B cell (primary cell): Measurements from ENCODE around the gene OSM. TPM values are rescaled to one million over a fixed set of nuclear protein-coding genes. Genes with fewer than 3 reads are reported as not detected.

Experiments used
- ATAC-seq: fragments of 200-7000 bp; cut with Tn5 transposase; one replicate; pipeline ENCODE4 v1.10.0; 2021; ENCODE audit warnings: low read depth, mild to moderate bottlenecking, moderate number of reproducible peaks, moderate library complexity
- CTCF ChIA-PET: fragments of 350-600 bp; sonication (Branson Sonifier 250); formaldehyde crosslinking; loops from one replicate; lab custom pipeline; 2021; ENCODE audit warnings: antibody characterized with exemption, inconsistent platforms; lab: Charles Lee
- POLR2A ChIA-PET: fragments of 350-600 bp; sonication (Branson Sonifier 250); formaldehyde crosslinking; loops from one replicate; lab custom pipeline; 2021; ENCODE audit warnings: antibody characterized with exemption; lab: Charles Lee
- DNase-seq: peaks from one replicate; pipeline ENCODE4 v3.0.0; 2013
- H2AFZ ChIP-seq: 2 replicates; pipeline ENCODE4 v1.6.1; 2012; ENCODE audit warnings: mild to moderate bottlenecking, low read depth, low read length; ENCODE audit not compliant: insufficient read depth, poor library complexity, severe bottlenecking
- H3K27ac ChIP-seq, 2 donors: 1 replicate in 1 of 2; 2 replicates in 1 of 2; pipeline ENCODE4 v1.5.1; 2012 to 2013; ENCODE audit warnings: low read length in 2 of 2, mild to moderate bottlenecking in 2 of 2, moderate library complexity in 1 of 2
- H3K27me3 ChIP-seq, 4 experiments: fragments of 200-600 bp in 1 of 4; sonication (generic) in 1 of 4; replicated peaks in 1 of 4; 1 replicate in 2 of 4; 2 replicates in 2 of 4; pipeline versions ENCODE4 v1.6.1 to v1.7.0; 2013 to 2016; ENCODE audit warnings: low read length in 3 of 4, mild to moderate bottlenecking in 2 of 4, mixed read lengths in 1 of 4, moderate library complexity in 1 of 4; ENCODE audit not compliant: insufficient read depth in 4 of 4, control insufficient read depth in 3 of 4; ENCODE audit errors: control extremely low read depth in 1 of 4
- H3K36me3 ChIP-seq, 2 experiments: replicated peaks in 1 of 2; 1 replicate in 1 of 2; 2 replicates in 1 of 2; pipeline versions ENCODE4 v1.6.1 to v1.7.1; 2013; ENCODE audit warnings: low read length in 1 of 2; ENCODE audit not compliant: insufficient read depth in 2 of 2, control insufficient read depth in 1 of 2; ENCODE audit errors: control extremely low read depth in 1 of 2, extremely low read depth in 1 of 2
- H3K4me1 ChIP-seq, 2 donors: fragments of 200-600 bp in 1 of 2; sonication (generic) in 1 of 2; 1 replicate in 1 of 2; 2 replicates in 1 of 2; pipeline versions ENCODE4 v1.5.1 to v1.6.1; 2013 to 2017; ENCODE audit warnings: low read length in 2 of 2; ENCODE audit not compliant: control insufficient read depth in 2 of 2, insufficient read depth in 2 of 2
- H3K4me2 ChIP-seq: replicated peaks from 2 replicates; pipeline ENCODE3; 2012; ENCODE audit warnings: mild to moderate bottlenecking, low read depth, low read length; ENCODE audit not compliant: poor library complexity, severe bottlenecking
- H3K4me3 ChIP-seq, 5 experiments: fragments of 200-600 bp in 1 of 5; sonication (generic) in 1 of 5; 1 replicate in 3 of 5; 2 replicates in 2 of 5; pipeline versions ENCODE4 v1.5.1 to v1.7.0; 2011 to 2016; ENCODE audit warnings: low read length in 4 of 5, mild to moderate bottlenecking in 4 of 5, low read depth in 2 of 5, control low read depth in 1 of 5, moderate library complexity in 1 of 5; ENCODE audit not compliant: insufficient read depth in 1 of 5; ENCODE audit errors: control extremely low read depth in 1 of 5, extremely low read depth in 1 of 5
- H3K79me2 ChIP-seq: fragments of 200-600 bp; sonication (generic); one replicate; pipeline ENCODE4 v1.6.0; 2016; ENCODE audit warnings: low read length; ENCODE audit not compliant: control insufficient read depth, insufficient read depth
- H3K9ac ChIP-seq: fragments of 200-600 bp; sonication (generic); 2 replicates; pipeline ENCODE4 v1.6.1; 2017; ENCODE audit warnings: mild to moderate bottlenecking, low read length, moderate library complexity
- H3K9me3 ChIP-seq, 3 donors: one replicate each; pipeline versions ENCODE4 v1.6.1 to v1.7.1; 2013; ENCODE audit warnings: low read length in 2 of 3; ENCODE audit not compliant: control insufficient read depth in 2 of 3, insufficient read depth in 1 of 3; ENCODE audit errors: control extremely low read depth in 1 of 3
- H4K20me1 ChIP-seq: 2 replicates; pipeline ENCODE4 v1.6.0; 2012; ENCODE audit warnings: mild to moderate bottlenecking, low read length; ENCODE audit not compliant: insufficient read depth, control insufficient read depth, poor library complexity, severe bottlenecking
- H3K27ac Mint-ChIP-seq: one replicate; pipeline ENCODE4 v1.8.0; 2021; ENCODE audit warnings: mixed read lengths
- H3K27me3 Mint-ChIP-seq: one replicate; pipeline ENCODE4 v1.8.0; 2021; ENCODE audit warnings: mixed read lengths
- H3K4me1 Mint-ChIP-seq: one replicate; pipeline ENCODE4 v1.8.0; 2021; ENCODE audit warnings: mixed read lengths
- H3K4me3 Mint-ChIP-seq: one replicate; pipeline ENCODE4 v1.8.0; 2021; ENCODE audit warnings: mixed read lengths
- H3K9me3 Mint-ChIP-seq: one replicate; pipeline ENCODE4 v1.8.0; 2022; ENCODE audit warnings: mixed read lengths; ENCODE audit not compliant: insufficient read depth
- EZH2 ChIP-seq: IDR thresholded peaks from 2 replicates; pipeline ENCODE4 v1.6.1; 2012; ENCODE audit warnings: borderline replicate concordance, low read depth, mild to moderate bottlenecking, moderate library complexity, low read length; ENCODE audit not compliant: insufficient read depth, poor library complexity, severe bottlenecking
- whole genome bisulfite sequencing: methylation state at CpG from one replicate; pipeline ENCODE4 v1.1.5; 2013; ENCODE audit warnings: missing lambda C conversion rate; ENCODE audit not compliant: insufficient coverage; 5-methylcytosine and 5-hydroxymethylcytosine counted together
- intact Hi-C: fragments of 100-400 bp; cut with micrococcal nuclease; formaldehyde crosslinking; loops from one replicate; pipeline ENCODE4 v1.10.0; 2022
- polyA plus RNA-seq: library from polyadenylated mRNA; depleted of rRNA; stranded (reverse); fragments of >200 nt; gene quantifications from 2 replicates; pipeline ENCODE4 v1.2.3, GENCODE V29; 2012
- total RNA-seq, 2 donors: library from RNA; stranded (reverse); fragments of 120-200 nt in 1 of 2; gene quantifications; 1 replicate in 1 of 2; 2 replicates in 1 of 2; pipeline versions ENCODE4 v1.2.3 to v1.2.4, GENCODE V29; 2013 to 2022
- TF ChIP-seq, protein P1 (sequence below): fragments of 200-600 bp; IDR thresholded peaks from one replicate; pipeline ENCODE4 v1.8.0; 2022; ENCODE audit warnings: antibody characterized with exemption, mild to moderate bottlenecking

The OSM gene
- total and polyA plus RNA-seq, 2 donors (not counting 1 experiment from before 2014, with no cell fraction given): 1.8 to 12.5 TPM

DNA sequence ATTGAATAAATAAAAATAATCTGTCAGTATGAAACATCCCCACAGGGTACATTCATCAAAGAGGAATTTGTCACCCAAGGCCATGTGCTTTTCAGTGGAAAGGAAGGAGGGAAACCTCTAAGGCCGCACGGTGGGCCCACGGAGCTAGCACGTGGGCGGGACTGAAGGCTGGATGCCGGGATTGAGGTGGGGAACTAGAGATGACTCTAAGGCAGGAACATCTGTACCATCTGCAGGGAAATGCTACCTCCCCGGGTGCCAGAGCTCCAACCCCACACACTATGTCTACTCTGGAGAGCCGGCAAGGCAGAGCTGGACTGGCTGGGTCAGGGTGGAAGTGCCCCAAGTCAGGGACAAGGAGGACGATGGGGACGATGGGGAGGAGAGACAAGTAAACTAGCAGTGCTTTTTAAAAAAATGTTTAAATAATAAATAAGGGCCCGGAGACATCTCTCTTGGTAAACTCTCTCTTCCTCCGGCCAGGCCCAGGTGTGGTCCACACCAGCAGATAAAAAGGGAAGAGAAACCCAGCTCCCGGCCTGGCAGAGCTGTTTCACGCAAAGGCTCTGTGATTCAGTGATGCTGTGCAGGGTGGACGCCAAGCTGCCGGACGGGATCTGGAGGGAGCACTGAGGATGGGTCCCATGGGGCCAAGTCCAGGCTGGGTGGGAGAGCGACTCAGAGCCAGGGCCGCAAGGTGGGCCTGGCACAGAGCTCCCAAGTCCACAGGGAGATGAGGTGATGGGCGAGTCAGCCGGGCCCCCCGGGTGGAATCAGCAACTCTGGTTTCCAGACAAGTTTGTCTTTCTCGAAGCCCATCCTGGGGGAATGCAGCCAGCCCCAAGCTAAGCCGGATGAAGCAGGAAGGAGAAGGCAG is 25.9 kb downstream of the OSM start:
- peak overlapping the region; percentile 30 for H3K4me2 ChIP-seq
- Mint-ChIP-seq H3K4me1 (peaks cover 9% of the 10 kb centered on the region), H3K27ac (no peak overlapping the region), H3K4me3 (no peak overlapping the region), H3K9me3 (no peaks in the 10 kb centered on the region), H3K27me3 (peaks cover 21% of the 10 kb centered on the region)
- DNase-seq (peak; percentile 55), ATAC-seq (peak; percentile 21)
- ChIA-PET CTCF (interaction anchor here (0.9 to 1.4 kb wide), 3 partner anchors 19 to 47 kb away, joined by 3 read pairs; no protein-coding TSS in a partner anchor), POLR2A (no interaction called here)
- no peak overlapping the region for H3K9ac ChIP-seq
- no peaks in the 10 kb centered on the region for H4K20me1 ChIP-seq
- peaks cover 0 to under 1% (median 0%) of the 10 kb centered on the region in 3 donors for H3K9me3 ChIP-seq
- WGBS: 60% methylated on average over 14 of the region's 24 CpGs
- H3K4me1 ChIP-seq: peaks cover 4 to 15% of the 10 kb centered on the region in 2 donors
- intact Hi-C loops: no loop called here
- peaks cover 0 to 5% (median 2%) of the 10 kb centered on the region in 4 experiments for H3K27me3 ChIP-seq
- no peak overlapping the region for H2AFZ ChIP-seq
- no peak overlapping the region for H3K27ac ChIP-seq
- no peaks in the 10 kb centered on the region for H3K36me3 ChIP-seq
- no peaks in the 10 kb centered on the region for H3K79me2 ChIP-seq
- TF ChIP-seq, protein P1, sequence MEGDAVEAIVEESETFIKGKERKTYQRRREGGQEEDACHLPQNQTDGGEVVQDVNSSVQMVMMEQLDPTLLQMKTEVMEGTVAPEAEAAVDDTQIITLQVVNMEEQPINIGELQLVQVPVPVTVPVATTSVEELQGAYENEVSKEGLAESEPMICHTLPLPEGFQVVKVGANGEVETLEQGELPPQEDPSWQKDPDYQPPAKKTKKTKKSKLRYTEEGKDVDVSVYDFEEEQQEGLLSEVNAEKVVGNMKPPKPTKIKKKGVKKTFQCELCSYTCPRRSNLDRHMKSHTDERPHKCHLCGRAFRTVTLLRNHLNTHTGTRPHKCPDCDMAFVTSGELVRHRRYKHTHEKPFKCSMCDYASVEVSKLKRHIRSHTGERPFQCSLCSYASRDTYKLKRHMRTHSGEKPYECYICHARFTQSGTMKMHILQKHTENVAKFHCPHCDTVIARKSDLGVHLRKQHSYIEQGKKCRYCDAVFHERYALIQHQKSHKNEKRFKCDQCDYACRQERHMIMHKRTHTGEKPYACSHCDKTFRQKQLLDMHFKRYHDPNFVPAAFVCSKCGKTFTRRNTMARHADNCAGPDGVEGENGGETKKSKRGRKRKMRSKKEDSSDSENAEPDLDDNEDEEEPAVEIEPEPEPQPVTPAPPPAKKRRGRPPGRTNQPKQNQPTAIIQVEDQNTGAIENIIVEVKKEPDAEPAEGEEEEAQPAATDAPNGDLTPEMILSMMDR: no peak
- no peak for TF ChIP-seq EZH2
- no peak overlapping the region for H3K4me3 ChIP-seq
